K562 (cell line): ENCODE results near the gene CNIH4. TPM values are rescaled to one million over a fixed set of nuclear protein-coding genes. Genes with fewer than 3 reads are reported as not detected.

Source experiments
- ATAC-seq: fragments of 200-7000 bp; cut with Tn5 transposase; 3 replicates; pipeline ENCODE4 v1.9.1; 2020; ENCODE audit warnings: moderate library complexity
- BruUV-seq: library from RNA; stranded (reverse); fragments of 400-500 nt; replicated peaks from 2 replicates; lab custom pipeline; 2021; lab: Mats Ljungman, UMichigan
- CTCF ChIA-PET: fragments of 300-600 bp; formaldehyde crosslinking; extraction: SDS; loops from one replicate; lab custom pipeline; 2021; ENCODE audit warnings: low intra/inter-chr PET ratio; lab: Yijun Ruan, JAX
- POLR2A ChIA-PET: fragments of 300-600, 350-650 bp; sonication (Branson Sonifier 250); formaldehyde crosslinking; extraction: SDS; loops from one replicate; lab custom pipeline; 2021; ENCODE audit warnings: antibody characterized with exemption, inconsistent platforms; lab: Yijun Ruan, JAX
- DNase-seq, 4 experiments: peaks; one replicate each; pipeline versions ENCODE4 v3.0.0 to v3.0.0-alpha.2; 2011 to 2018; ENCODE audit warnings: low spot score in 3 of 4, mixed read lengths in 3 of 4; ENCODE audit errors: extremely low read depth in 1 of 4
- FAIRE-seq: peaks from 2 replicates; lab custom pipeline; 2011; peaks lifted over from hg19 to GRCh38; lab: Jason Lieb, UNC
- H2AFZ ChIP-seq: 2 replicates; pipeline ENCODE4 v1.6.0; 2011; ENCODE audit warnings: low read depth, low read length, control low read depth, inconsistent platforms
- H3K27ac ChIP-seq: fragments of 200-600 bp; 3 replicates; pipeline ENCODE4 v1.8.0; 2011; ENCODE audit warnings: low read depth, mild to moderate bottlenecking, control low read depth, inconsistent platforms, low read length, moderate library complexity, mixed read lengths; ENCODE audit errors: extremely low read depth
- H3K27me3 ChIP-seq, 2 experiments: fragments of 300-600 bp in 1 of 2; 2 replicates in 1 of 2; 3 replicates in 1 of 2; pipeline versions ENCODE4 v1.6.0 to v1.8.0; 2011; ENCODE audit warnings: inconsistent platforms in 2 of 2, low read length in 2 of 2, mild to moderate bottlenecking in 1 of 2, mixed read lengths in 1 of 2, moderate library complexity in 1 of 2; ENCODE audit not compliant: control insufficient read depth in 2 of 2, insufficient read depth in 2 of 2
- H3K36me3 ChIP-seq: fragments of 300-600 bp; 3 replicates; pipeline ENCODE4 v1.8.0; 2011; ENCODE audit warnings: mild to moderate bottlenecking, low read length, inconsistent platforms; ENCODE audit not compliant: control insufficient read depth, insufficient read depth
- H3K4me1 ChIP-seq, 2 experiments: fragments of 200-600 bp in 1 of 2; replicated peaks in 1 of 2; 2 replicates in 1 of 2; 3 replicates in 1 of 2; pipeline versions ENCODE4 v1.5.1 to v1.8.0; 2011; ENCODE audit warnings: inconsistent platforms in 2 of 2, low read length in 2 of 2, mild to moderate bottlenecking in 1 of 2, mixed read lengths in 1 of 2, moderate library complexity in 1 of 2; ENCODE audit not compliant: control insufficient read depth in 2 of 2, insufficient read depth in 2 of 2
- H3K4me2 ChIP-seq: 2 replicates; pipeline ENCODE4 v1.6.1; 2011; ENCODE audit warnings: low read length, control low read depth, inconsistent platforms, mixed read lengths; ENCODE audit not compliant: insufficient read depth
- H3K4me3 ChIP-seq: fragments of 200-600 bp; sonication (generic), shearing (Covaris generic); 2 replicates; pipeline ENCODE4 v1.5.1; 2016; ENCODE audit warnings: control low read depth, inconsistent platforms
- H3K79me2 ChIP-seq: fragments of 200-600 bp; 3 replicates; pipeline ENCODE4 v1.8.0; 2011; ENCODE audit warnings: low read length, inconsistent platforms; ENCODE audit not compliant: control insufficient read depth, insufficient read depth
- H3K9ac ChIP-seq, 2 experiments: 2 replicates each; pipeline versions ENCODE4 v1.6.0 to v1.6.1; 2011; ENCODE audit warnings: low read depth in 2 of 2, low read length in 2 of 2, control low read depth in 1 of 2, inconsistent platforms in 1 of 2, mild to moderate bottlenecking in 1 of 2, mixed read lengths in 1 of 2; ENCODE audit not compliant: insufficient read depth in 1 of 2
- H3K9me1 ChIP-seq: one replicate; pipeline ENCODE4 v1.6.0; 2011; ENCODE audit warnings: inconsistent platforms, mild to moderate bottlenecking, low read length, moderate library complexity; ENCODE audit not compliant: control insufficient read depth, insufficient read depth
- H3K9me3 ChIP-seq: replicated peaks from 2 replicates; pipeline ENCODE4 v1.5.1; 2011; ENCODE audit warnings: low read depth, low read length, inconsistent platforms; ENCODE audit not compliant: control insufficient read depth, insufficient read depth
- H4K20me1 ChIP-seq: replicated peaks from 2 replicates; pipeline ENCODE4 v1.6.1; 2011; ENCODE audit warnings: low read length, inconsistent platforms, mixed read lengths; ENCODE audit not compliant: control insufficient read depth, insufficient read depth
- FOXA3 ChIP-seq, 2 experiments: fragments of 450-650 bp in 1 of 2; sonication (generic) in 1 of 2; formaldehyde crosslinking; IDR thresholded peaks in 1 of 2; conservative IDR thresholded peaks in 1 of 2; 2 replicates each; pipeline versions ENCODE4 v1.4.0 to v1.8.0; 2020 to 2022; ENCODE audit warnings: mild to moderate bottlenecking in 2 of 2, missing genetic modification reagents in 1 of 2
- KDM5B ChIP-seq: fragments of 200-600 bp; sonication (generic); IDR thresholded peaks from 2 replicates; pipeline ENCODE4 v1.6.1; 2012; ENCODE audit warnings: low read depth, mild to moderate bottlenecking, moderate library complexity, low read length, control low read depth, inconsistent platforms; ENCODE audit not compliant: insufficient replicate concordance
- POLR2A ChIP-seq: fragments of 450-650 bp; conservative IDR thresholded peaks from 2 replicates; pipeline ENCODE4 v1.6.1; 2016
- POLR2AphosphoS2 ChIP-seq: IDR thresholded peaks from 2 replicates; pipeline ENCODE4 v1.6.1; 2012; ENCODE audit warnings: low read length, improper control_type of control experiment
- POLR2AphosphoS5 ChIP-seq: IDR thresholded peaks from 2 replicates; pipeline ENCODE4 v1.6.1; 2011; ENCODE audit warnings: mild to moderate bottlenecking, low read depth, low read length, moderate library complexity; ENCODE audit not compliant: control insufficient read depth, insufficient read depth
- ZNF263 ChIP-seq: sonication (generic); formaldehyde crosslinking; IDR thresholded peaks from 2 replicates; pipeline ENCODE4 v1.8.0; 2022; ENCODE audit warnings: mild to moderate bottlenecking, missing genetic modification reagents, borderline replicate concordance
- WGBS: fragments of 100-300 bp; shearing (Covaris generic); methylation state at CpG from one replicate; pipeline ENCODE4 v1.1.6; 2016; ENCODE audit warnings: low coverage, mixed read lengths; ENCODE audit not compliant: insufficient coverage; ENCODE audit errors: missing lambda C conversion rate; 5-methylcytosine and 5-hydroxymethylcytosine counted together
- in situ Hi-C: fragments of 300-500 bp; cut with MboI; formaldehyde crosslinking; loops from 4 replicates; pipeline ENCODE4 v1.15.0; 2018; ENCODE audit warnings: inconsistent platforms, mixed read lengths
- intact Hi-C: fragments of 100-400 bp; cut with micrococcal nuclease; formaldehyde crosslinking; loops from 2 replicates; pipeline ENCODE4 v1.14.2; 2022
- polyA plus RNA-seq, 8 experiments: library from polyadenylated mRNA; depleted of rRNA in 4 of 8; stranded (reverse) in 5 of 8; unstranded in 3 of 8; fragments of >200 nt; fragmentation: Nextera tagmentation in 2 of 8; fragmentation: Illumina TruSeq in 1 of 8; extraction: Ambion mirVana in 2 of 8; extraction: Trizol in 1 of 8; gene quantifications; 2 replicates each; pipeline versions ENCODE4 v1.2.1 to v1.2.3, GENCODE V29; 2011 to 2014; ENCODE audit warnings: inconsistent platforms in 1 of 8, missing spikeins in 1 of 8
- total RNA-seq, 7 experiments: library from RNA; depleted of rRNA in 6 of 7; stranded (reverse); fragments of >200 nt in 6 of 7; fragmentation: Illumina TruSeq in 2 of 7; extraction: Trizol in 2 of 7; gene quantifications; 2 replicates each; pipeline versions ENCODE4 v1.2.1 to v1.2.3, GENCODE V29; 2011 to 2021; ENCODE audit warnings: low replicate concordance in 1 of 7

The CNIH4 gene
- total and polyA plus RNA-seq, 9 of the 15 experiments (the other 6 are each of a cell fraction or from before 2014, with no cell fraction given) = 41.3 to 266 (median 61.1) TPM

DNA sequence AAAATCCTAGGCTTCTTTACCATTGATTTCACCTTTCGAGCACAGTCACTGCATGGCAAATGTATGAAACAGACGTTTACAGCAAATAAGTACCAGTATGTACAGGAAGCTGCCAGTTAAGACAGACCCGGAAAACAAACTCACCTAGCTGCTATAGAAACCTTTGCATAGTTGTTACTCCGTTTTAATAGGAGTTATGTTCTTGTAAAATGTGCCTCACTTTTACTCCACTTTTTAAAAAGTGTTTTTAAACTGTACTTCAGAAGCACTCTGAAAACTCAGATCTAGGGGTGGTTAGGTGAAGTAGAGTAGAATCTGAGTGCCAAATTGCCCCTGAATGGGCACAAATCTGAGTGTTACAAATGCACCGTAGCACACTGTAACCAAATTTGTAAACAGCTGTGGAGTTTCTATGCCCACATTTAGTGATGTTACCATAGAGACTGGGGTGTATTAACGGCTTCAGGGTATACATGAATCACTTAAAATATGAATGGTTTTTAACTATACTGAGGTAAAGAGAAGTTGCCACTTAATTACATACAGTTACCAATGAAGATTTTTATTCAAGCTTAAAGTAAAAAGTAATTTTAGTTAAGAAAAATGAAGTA, 30.7 kb downstream of the CNIH4 start:
- no peak overlapping the region for H3K9ac ChIP-seq
- ChIA-PET CTCF (interaction anchor here (0.6 kb wide), 1 partner anchor 131 kb away, joined by 4 read pairs; no protein-coding TSS in a partner anchor), POLR2A (interaction anchor here (0.6 to 1.7 kb wide), 7 partner anchors 8 to 1520 kb away, joined by 3 to 6 read pairs (median 4); partner anchors contain the start of gene NVL)
- H4K20me1 ChIP-seq = 0 out of 2 replicates have a peak, but pooled peaks cover 5% of the 10 kb centered on the region
- H2AFZ ChIP-seq = no peak overlapping the region
- 0 out of 2 replicates have a peak, but pooled peaks have one; percentile 28 for TF ChIP-seq POLR2A
- 0 out of 2 replicates have a peak, but pooled peaks have one; percentile 34 for TF ChIP-seq POLR2AphosphoS2
- TF ChIP-seq KDM5B = no peak
- peak; percentile 0; the same call in 1 of the 2 replicates for TF ChIP-seq POLR2AphosphoS5
- H3K4me3 ChIP-seq = no peak overlapping the region
- ATAC-seq (no peak), DNase-seq (no peak), FAIRE-seq (no peak)
- peaks cover 0 to 2% of the 10 kb centered on the region in 2 experiments; a peak in 2 of 5 replicates for H3K4me1 ChIP-seq
- peaks cover 71% of the 10 kb centered on the region for H3K36me3 ChIP-seq
- H3K9me1 ChIP-seq = no peaks in the 10 kb centered on the region
- in situ Hi-C loops = no loop called here
- no peak overlapping the region for H3K4me2 ChIP-seq
- H3K27me3 ChIP-seq = no peaks in the 10 kb centered on the region
- H3K27ac ChIP-seq = no peak overlapping the region
- intact Hi-C loops = no loop called here
- no peaks in the 10 kb centered on the region for H3K9me3 ChIP-seq
- TSS peak; percentile 15 for BruUV-seq
- no peaks in the 10 kb centered on the region for H3K79me2 ChIP-seq
- WGBS = 73% methylated on average over 6 of the region's 6 CpGs

- in situ Hi-C loops (no loop called here), intact Hi-C loops (no loop called here)
- FAIRE-seq (no peak), ATAC-seq (no peak), DNase-seq (no peak)
- H3K27ac ChIP-seq = no peak overlapping the region
- H2AFZ ChIP-seq = no peak overlapping the region
- no peaks in the 10 kb centered on the region for H3K9me1 ChIP-seq
- H3K4me3 ChIP-seq = no peak overlapping the region
- H4K20me1 ChIP-seq = 0 out of 2 replicates have a peak, but pooled peaks cover 5% of the 10 kb centered on the region
- H3K9me3 ChIP-seq = no peaks in the 10 kb centered on the region
- CTCF ChIA-PET = no interaction called here
- no peak overlapping the region for H3K9ac ChIP-seq
- H3K27me3 ChIP-seq = no peaks in the 10 kb centered on the region
- POLR2A ChIA-PET = interaction anchor here (0.5 to 1.7 kb wide), 7 partner anchors 7 to 1520 kb away, joined by 3 to 6 read pairs (median 4); partner anchors contain the start of gene NVL
- peaks cover 0 to 6% of the 10 kb centered on the region in 2 experiments; a peak in 3 of 5 replicates for H3K4me1 ChIP-seq
- peaks cover 77% of the 10 kb centered on the region for H3K36me3 ChIP-seq
- BruUV-seq = no TSS peak
- H3K79me2 ChIP-seq = no peaks in the 10 kb centered on the region
- no peak overlapping the region for H3K4me2 ChIP-seq
- WGBS = 82% methylated on average over 2 of the region's 2 CpGs
- no peak for TF ChIP-seq ZNF263 (CRISPR knock-in tag)
- TF ChIP-seq FOXA3 (CRISPR knock-in tag; conservative IDR thresholded peaks at IDR 0.05 in 1 of 2, IDR thresholded peaks at IDR 0.05 in 1 of 2) = no peak
These were observed 31.3 kb downstream of the CNIH4 start for GRCh38 chr1:224387943-224388342.
